K562 (cell line): ENCODE measurements around the gene WDR81. TPM values are rescaled to one million over a fixed set of nuclear protein-coding genes. Genes with fewer than 3 reads are reported as not detected.

ENCODE experiments used
- ATAC-seq: fragments of 200-7000 bp; cut with Tn5 transposase; 3 replicates; pipeline ENCODE4 v1.9.1; 2020; ENCODE audit warnings: moderate library complexity
- BruUV-seq: library from RNA; stranded (reverse); fragments of 400-500 nt; replicated peaks from 2 replicates; lab custom pipeline; 2021; lab: Mats Ljungman, UMichigan
- CTCF ChIA-PET: fragments of 300-600 bp; formaldehyde crosslinking; extraction: SDS; loops from one replicate; lab custom pipeline; 2021; ENCODE audit warnings: low intra/inter-chr PET ratio; lab: Yijun Ruan, JAX
- POLR2A ChIA-PET: fragments of 300-600, 350-650 bp; sonication (Branson Sonifier 250); formaldehyde crosslinking; extraction: SDS; loops from one replicate; lab custom pipeline; 2021; ENCODE audit warnings: antibody characterized with exemption, inconsistent platforms; lab: Yijun Ruan, JAX
- DNase-seq, 4 experiments: peaks; one replicate each; pipeline versions ENCODE4 v3.0.0 to v3.0.0-alpha.2; 2011 to 2018; ENCODE audit warnings: low spot score in 3 of 4, mixed read lengths in 3 of 4; ENCODE audit errors: extremely low read depth in 1 of 4
- FAIRE-seq: peaks from 2 replicates; lab custom pipeline; 2011; peaks lifted over from hg19 to GRCh38; lab: Jason Lieb, UNC
- H2AFZ ChIP-seq: 2 replicates; pipeline ENCODE4 v1.6.0; 2011; ENCODE audit warnings: low read depth, low read length, control low read depth, inconsistent platforms
- H3K27ac ChIP-seq: fragments of 200-600 bp; 3 replicates; pipeline ENCODE4 v1.8.0; 2011; ENCODE audit warnings: low read depth, mild to moderate bottlenecking, control low read depth, inconsistent platforms, low read length, moderate library complexity, mixed read lengths; ENCODE audit errors: extremely low read depth
- H3K27me3 ChIP-seq, 2 experiments: fragments of 300-600 bp in 1 of 2; 2 replicates in 1 of 2; 3 replicates in 1 of 2; pipeline versions ENCODE4 v1.6.0 to v1.8.0; 2011; ENCODE audit warnings: inconsistent platforms in 2 of 2, low read length in 2 of 2, mild to moderate bottlenecking in 1 of 2, mixed read lengths in 1 of 2, moderate library complexity in 1 of 2; ENCODE audit not compliant: control insufficient read depth in 2 of 2, insufficient read depth in 2 of 2
- H3K36me3 ChIP-seq: fragments of 300-600 bp; 3 replicates; pipeline ENCODE4 v1.8.0; 2011; ENCODE audit warnings: mild to moderate bottlenecking, low read length, inconsistent platforms; ENCODE audit not compliant: control insufficient read depth, insufficient read depth
- H3K4me1 ChIP-seq, 2 experiments: fragments of 200-600 bp in 1 of 2; replicated peaks in 1 of 2; 2 replicates in 1 of 2; 3 replicates in 1 of 2; pipeline versions ENCODE4 v1.5.1 to v1.8.0; 2011; ENCODE audit warnings: inconsistent platforms in 2 of 2, low read length in 2 of 2, mild to moderate bottlenecking in 1 of 2, mixed read lengths in 1 of 2, moderate library complexity in 1 of 2; ENCODE audit not compliant: control insufficient read depth in 2 of 2, insufficient read depth in 2 of 2
- H3K4me2 ChIP-seq: 2 replicates; pipeline ENCODE4 v1.6.1; 2011; ENCODE audit warnings: low read length, control low read depth, inconsistent platforms, mixed read lengths; ENCODE audit not compliant: insufficient read depth
- H3K4me3 ChIP-seq: fragments of 200-600 bp; sonication (generic), shearing (Covaris generic); 2 replicates; pipeline ENCODE4 v1.5.1; 2016; ENCODE audit warnings: control low read depth, inconsistent platforms
- H3K79me2 ChIP-seq: fragments of 200-600 bp; 3 replicates; pipeline ENCODE4 v1.8.0; 2011; ENCODE audit warnings: low read length, inconsistent platforms; ENCODE audit not compliant: control insufficient read depth, insufficient read depth
- H3K9ac ChIP-seq, 2 experiments: 2 replicates each; pipeline versions ENCODE4 v1.6.0 to v1.6.1; 2011; ENCODE audit warnings: low read depth in 2 of 2, low read length in 2 of 2, control low read depth in 1 of 2, inconsistent platforms in 1 of 2, mild to moderate bottlenecking in 1 of 2, mixed read lengths in 1 of 2; ENCODE audit not compliant: insufficient read depth in 1 of 2
- H3K9me1 ChIP-seq: one replicate; pipeline ENCODE4 v1.6.0; 2011; ENCODE audit warnings: inconsistent platforms, mild to moderate bottlenecking, low read length, moderate library complexity; ENCODE audit not compliant: control insufficient read depth, insufficient read depth
- H3K9me3 ChIP-seq: replicated peaks from 2 replicates; pipeline ENCODE4 v1.5.1; 2011; ENCODE audit warnings: low read depth, low read length, inconsistent platforms; ENCODE audit not compliant: control insufficient read depth, insufficient read depth
- H4K20me1 ChIP-seq: replicated peaks from 2 replicates; pipeline ENCODE4 v1.6.1; 2011; ENCODE audit warnings: low read length, inconsistent platforms, mixed read lengths; ENCODE audit not compliant: control insufficient read depth, insufficient read depth
- CXXC5 ChIP-seq: fragments of 250-450 bp; sonication (Bioruptor Pico); IDR thresholded peaks from 2 replicates; pipeline ENCODE4 v1.8.0; 2022; ENCODE audit warnings: inconsistent platforms, mild to moderate bottlenecking, moderate library complexity
- FUS ChIP-seq: fragments of 200-400 bp; formaldehyde crosslinking; optimal IDR thresholded peaks from 2 replicates; pipeline ENCODE3; 2017; ENCODE audit warnings: low read depth, low read length
- GABPB1 ChIP-seq: sonication (generic); formaldehyde crosslinking; IDR thresholded peaks from 2 replicates; pipeline ENCODE4 v1.8.0; 2022; ENCODE audit warnings: mild to moderate bottlenecking, missing genetic modification reagents
- HDAC2 ChIP-seq: fragments of 450-650 bp; IDR thresholded peaks from 2 replicates; pipeline ENCODE4 v1.6.1; 2016; ENCODE audit warnings: mild to moderate bottlenecking
- HMG20A ChIP-seq: fragments of 450-650 bp; formaldehyde crosslinking; conservative IDR thresholded peaks from 2 replicates; pipeline ENCODE4 v1.4.0; 2020; ENCODE audit warnings: mild to moderate bottlenecking, mixed read lengths
- PML ChIP-seq: IDR thresholded peaks from 2 replicates; pipeline ENCODE4 v1.6.1; 2012; ENCODE audit warnings: low read length, inconsistent platforms
- POLR2A ChIP-seq: fragments of 450-650 bp; conservative IDR thresholded peaks from 2 replicates; pipeline ENCODE4 v1.6.1; 2016
- POLR2AphosphoS5 ChIP-seq: IDR thresholded peaks from 2 replicates; pipeline ENCODE4 v1.6.1; 2011; ENCODE audit warnings: mild to moderate bottlenecking, low read depth, low read length, moderate library complexity; ENCODE audit not compliant: control insufficient read depth, insufficient read depth
- SMAD1 ChIP-seq: fragments of 150-350 bp; IDR thresholded peaks from 2 replicates; pipeline ENCODE4 v1.6.1; 2014; ENCODE audit warnings: low read length, low read depth; ENCODE audit not compliant: partially characterized antibody
- SUPT5H ChIP-seq: fragments of 450-650 bp; IDR thresholded peaks from 2 replicates; pipeline ENCODE4 v1.6.1; 2016
- TEAD4 ChIP-seq, 2 experiments: sonication (generic) in 1 of 2; formaldehyde crosslinking in 1 of 2; IDR thresholded peaks; 2 replicates each; pipeline versions ENCODE4 v1.6.1 to v1.8.0; 2012 to 2022; ENCODE audit warnings: borderline replicate concordance in 1 of 2, inconsistent platforms in 1 of 2, low read length in 1 of 2, mild to moderate bottlenecking in 1 of 2, missing genetic modification reagents in 1 of 2
- ZBTB1 ChIP-seq: sonication (generic); formaldehyde crosslinking; IDR thresholded peaks from 2 replicates; pipeline ENCODE4 v1.8.1; 2023; ENCODE audit warnings: missing genetic modification reagents, low read depth, mild to moderate bottlenecking, borderline replicate concordance
- WGBS: fragments of 100-300 bp; shearing (Covaris generic); methylation state at CpG from one replicate; pipeline ENCODE4 v1.1.6; 2016; ENCODE audit warnings: low coverage, mixed read lengths; ENCODE audit not compliant: insufficient coverage; ENCODE audit errors: missing lambda C conversion rate; 5-methylcytosine and 5-hydroxymethylcytosine counted together
- in situ Hi-C: fragments of 300-500 bp; cut with MboI; formaldehyde crosslinking; loops from 4 replicates; pipeline ENCODE4 v1.15.0; 2018; ENCODE audit warnings: inconsistent platforms, mixed read lengths
- intact Hi-C: fragments of 100-400 bp; cut with micrococcal nuclease; formaldehyde crosslinking; loops from 2 replicates; pipeline ENCODE4 v1.14.2; 2022
- polyA plus RNA-seq, 8 experiments: library from polyadenylated mRNA; depleted of rRNA in 4 of 8; stranded (reverse) in 5 of 8; unstranded in 3 of 8; fragments of >200 nt; fragmentation: Nextera tagmentation in 2 of 8; fragmentation: Illumina TruSeq in 1 of 8; extraction: Ambion mirVana in 2 of 8; extraction: Trizol in 1 of 8; gene quantifications; 2 replicates each; pipeline versions ENCODE4 v1.2.1 to v1.2.3, GENCODE V29; 2011 to 2014; ENCODE audit warnings: inconsistent platforms in 1 of 8, missing spikeins in 1 of 8
- total RNA-seq, 7 experiments: library from RNA; depleted of rRNA in 6 of 7; stranded (reverse); fragments of >200 nt in 6 of 7; fragmentation: Illumina TruSeq in 2 of 7; extraction: Trizol in 2 of 7; gene quantifications; 2 replicates each; pipeline versions ENCODE4 v1.2.1 to v1.2.3, GENCODE V29; 2011 to 2021; ENCODE audit warnings: low replicate concordance in 1 of 7
- TF ChIP-seq, protein P1 (sequence below): fragments of 250-450 bp; sonication (Bioruptor Pico); IDR thresholded peaks from 2 replicates; pipeline ENCODE4 v1.8.0; 2021; ENCODE audit warnings: moderate library complexity, mild to moderate bottlenecking, inconsistent platforms
- TF ChIP-seq, protein P2 (sequence below): IDR thresholded peaks from 3 replicates; pipeline ENCODE4 v1.6.1; 2011; ENCODE audit warnings: borderline replicate concordance, mild to moderate bottlenecking; ENCODE audit not compliant: insufficient read length, insufficient read depth

Gene WDR81
- total and polyA plus RNA-seq, 9 of the 15 experiments (the other 6 are each of a cell fraction or from before 2014, with no cell fraction given) = 0.01 to 17.1 (median 3.3) TPM

DNA sequence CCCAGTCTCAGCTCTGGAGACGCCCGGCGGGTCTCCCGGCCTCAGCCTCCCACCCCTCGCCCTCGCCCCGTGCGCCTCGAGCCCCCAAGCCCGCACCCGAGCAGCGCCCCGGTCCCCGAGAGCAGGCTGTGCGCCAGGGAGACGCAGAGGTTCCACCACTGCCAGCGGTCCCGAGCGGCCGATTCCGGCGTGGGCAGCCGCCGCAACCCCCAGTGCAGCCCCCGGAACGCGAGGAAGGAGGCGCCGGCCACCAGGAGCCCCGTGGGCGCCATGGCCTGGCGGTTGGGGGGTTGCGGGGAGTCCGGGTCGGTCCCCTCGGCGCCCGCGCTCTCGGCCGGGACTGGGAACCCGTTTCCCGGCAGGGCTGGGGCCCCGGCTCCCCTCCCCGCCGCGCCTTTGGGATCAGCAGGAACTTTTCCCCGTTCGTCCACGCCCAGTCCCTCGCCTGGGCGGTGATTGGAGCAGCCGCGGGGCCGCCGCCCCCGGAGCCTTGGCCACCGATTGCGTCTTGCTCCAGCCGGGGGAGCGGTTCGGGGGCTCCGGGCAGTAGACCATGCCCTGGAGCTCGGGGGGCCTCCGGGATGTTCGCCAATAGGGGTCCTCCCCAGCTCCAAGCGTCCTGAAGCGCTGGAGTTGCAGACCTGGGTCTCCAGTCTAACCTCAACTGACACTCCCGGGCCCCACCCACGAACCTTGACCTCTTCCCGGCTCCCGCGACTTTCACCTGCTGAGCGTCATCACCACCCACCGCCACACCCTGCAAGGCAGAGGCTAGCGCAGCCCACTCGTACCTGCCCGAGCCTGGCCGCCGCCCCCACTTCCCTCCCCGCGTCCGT, 14.3 kb upstream of the WDR81 start, which contains the start of gene TLCD2 (continued):
- peak; percentile 42; the same call in 1 of the 2 replicates for TF ChIP-seq CXXC5
- TF ChIP-seq, protein P1, sequence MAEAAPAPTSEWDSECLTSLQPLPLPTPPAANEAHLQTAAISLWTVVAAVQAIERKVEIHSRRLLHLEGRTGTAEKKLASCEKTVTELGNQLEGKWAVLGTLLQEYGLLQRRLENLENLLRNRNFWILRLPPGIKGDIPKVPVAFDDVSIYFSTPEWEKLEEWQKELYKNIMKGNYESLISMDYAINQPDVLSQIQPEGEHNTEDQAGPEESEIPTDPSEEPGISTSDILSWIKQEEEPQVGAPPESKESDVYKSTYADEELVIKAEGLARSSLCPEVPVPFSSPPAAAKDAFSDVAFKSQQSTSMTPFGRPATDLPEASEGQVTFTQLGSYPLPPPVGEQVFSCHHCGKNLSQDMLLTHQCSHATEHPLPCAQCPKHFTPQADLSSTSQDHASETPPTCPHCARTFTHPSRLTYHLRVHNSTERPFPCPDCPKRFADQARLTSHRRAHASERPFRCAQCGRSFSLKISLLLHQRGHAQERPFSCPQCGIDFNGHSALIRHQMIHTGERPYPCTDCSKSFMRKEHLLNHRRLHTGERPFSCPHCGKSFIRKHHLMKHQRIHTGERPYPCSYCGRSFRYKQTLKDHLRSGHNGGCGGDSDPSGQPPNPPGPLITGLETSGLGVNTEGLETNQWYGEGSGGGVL (CRISPR knock-in tag) = no peak

DNA sequence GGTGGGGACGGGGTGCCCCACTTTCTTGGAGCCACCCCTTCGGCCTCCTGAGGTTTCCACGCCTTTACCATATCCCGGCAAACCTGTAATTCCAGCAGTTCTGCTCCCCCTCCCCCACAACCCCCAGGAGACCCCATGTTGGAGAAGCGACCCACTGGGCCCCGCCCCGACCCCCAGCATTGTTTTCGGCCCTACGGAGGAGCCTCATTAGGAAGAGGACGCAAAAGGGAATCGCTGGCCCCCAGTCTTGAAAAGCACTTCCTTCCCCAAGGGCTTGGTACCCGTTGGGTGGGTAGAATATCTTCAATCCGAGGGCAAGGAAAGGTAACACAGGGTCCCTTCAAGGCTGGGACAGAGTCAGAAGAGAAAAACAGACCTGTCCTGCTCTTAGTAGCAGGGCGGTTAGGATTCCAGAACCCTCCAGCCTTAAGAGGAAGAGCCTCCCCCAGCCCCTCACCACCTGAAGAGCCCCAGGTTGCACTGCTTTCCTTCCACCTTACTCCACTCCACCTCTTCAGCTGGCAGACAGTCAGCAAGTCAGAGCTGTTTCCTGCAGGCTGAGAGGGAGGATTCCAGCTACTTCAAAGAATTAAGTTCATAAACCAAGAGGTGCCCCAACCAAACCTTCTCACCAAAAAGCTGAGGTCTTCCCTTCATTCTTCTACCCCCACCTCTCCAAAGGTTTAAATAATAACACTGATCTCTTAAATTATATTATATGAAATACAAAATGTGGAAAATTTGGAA, 13.5 kb upstream of the WDR81 start:
- ChIA-PET POLR2A (interaction anchor here (0.7 kb wide), 1 partner anchor 411 kb away, joined by 3 read pairs; no protein-coding TSS in a partner anchor), CTCF (no interaction called here)
- Histone ChIP-seq H3K79me2 (peaks cover 43% of the 10 kb centered on the region), H3K4me2 (peak overlapping the region; percentile 67), H3K9ac (peak overlapping the region; percentile 65 to 92; a peak in 3 of 4 replicates), H3K27ac (peak overlapping the region; percentile 66), H3K9me1 (no peaks in the 10 kb centered on the region), H3K36me3 (peaks cover 25% of the 10 kb centered on the region; the same call in 2 of the 3 replicates), H2AFZ (no peak overlapping the region; the same call in 1 of the 2 replicates), H3K27me3 (no peaks in the 10 kb centered on the region), H4K20me1 (0 out of 2 replicates have a peak, but pooled peaks cover 3% of the 10 kb centered on the region), H3K9me3 (no peaks in the 10 kb centered on the region), H3K4me1 (peaks cover 31 to 70% of the 10 kb centered on the region in 2 experiments), H3K4me3 (peak overlapping the region; percentile 53)
- FAIRE-seq (no peak), ATAC-seq (no peak), DNase-seq (no peak)
- in situ Hi-C loops = loop anchor here (5.0 to 10.0 kb wide), 2 partner anchors 39 to 324 kb away; partner anchors contain the start of gene DPH1
- intact Hi-C loops = no loop called here
- BruUV-seq = no TSS peak
- WGBS = 24% methylated on average over 6 of the region's 14 CpGs
- TF ChIP-seq HDAC2 = no peak
- TF ChIP-seq ZBTB1 (CRISPR knock-in tag) = no peak
- no peak for TF ChIP-seq HMG20A (CRISPR knock-in tag)
- TF ChIP-seq PML = no peak
- TF ChIP-seq TEAD4 (IDR thresholded peaks at IDR 0.05; ENCODE audit: low read length) = no peak
- TF ChIP-seq TEAD4 (CRISPR knock-in tag; IDR thresholded peaks at IDR 0.05; ENCODE audit: borderline replicate concordance) = no peak
- TF ChIP-seq FUS = no peak
- 0 out of 2 replicates have a peak, but pooled peaks have one; percentile 32 for TF ChIP-seq SUPT5H
- peak; percentile 47; the same call in 1 of the 2 replicates for TF ChIP-seq POLR2AphosphoS5
- peak; percentile 49; the same call in 1 of the 2 replicates for TF ChIP-seq POLR2A
- no peak for TF ChIP-seq GABPB1 (CRISPR knock-in tag)
- TF ChIP-seq SMAD1 = no peak
- TF ChIP-seq, protein P2, sequence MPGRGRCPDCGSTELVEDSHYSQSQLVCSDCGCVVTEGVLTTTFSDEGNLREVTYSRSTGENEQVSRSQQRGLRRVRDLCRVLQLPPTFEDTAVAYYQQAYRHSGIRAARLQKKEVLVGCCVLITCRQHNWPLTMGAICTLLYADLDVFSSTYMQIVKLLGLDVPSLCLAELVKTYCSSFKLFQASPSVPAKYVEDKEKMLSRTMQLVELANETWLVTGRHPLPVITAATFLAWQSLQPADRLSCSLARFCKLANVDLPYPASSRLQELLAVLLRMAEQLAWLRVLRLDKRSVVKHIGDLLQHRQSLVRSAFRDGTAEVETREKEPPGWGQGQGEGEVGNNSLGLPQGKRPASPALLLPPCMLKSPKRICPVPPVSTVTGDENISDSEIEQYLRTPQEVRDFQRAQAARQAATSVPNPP = no peak
